GM21447 (cell line): ENCODE measurements around the gene NOL7.

Source experiments
- ATAC-seq: cut with Tn5 transposase; IDR thresholded peaks from one replicate; pipeline ENCODE4 v1.9.1; 2021; ENCODE audit not compliant: unreplicated experiment

Gene NOL7

DNA sequence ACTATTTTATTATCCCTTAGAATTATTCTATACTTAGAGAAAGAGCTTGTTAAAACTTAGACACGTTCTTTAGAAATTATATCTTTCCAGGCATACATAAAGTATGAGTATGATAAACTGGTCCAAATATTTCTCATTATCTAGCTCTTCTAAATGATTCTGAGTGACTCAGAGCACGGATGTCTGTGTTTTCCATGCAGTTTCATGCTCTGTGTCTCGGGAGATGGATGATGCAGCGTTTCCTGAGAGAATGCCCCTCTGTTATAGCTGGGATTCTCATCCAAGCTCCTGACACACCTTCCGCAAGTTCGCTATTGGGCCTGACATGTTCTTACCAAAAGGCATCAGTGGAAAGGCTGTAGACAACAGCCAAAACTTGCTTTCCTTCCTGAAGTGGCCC is 21.4 kb upstream of the NOL7 start:
- ATAC-seq = no peak

DNA sequence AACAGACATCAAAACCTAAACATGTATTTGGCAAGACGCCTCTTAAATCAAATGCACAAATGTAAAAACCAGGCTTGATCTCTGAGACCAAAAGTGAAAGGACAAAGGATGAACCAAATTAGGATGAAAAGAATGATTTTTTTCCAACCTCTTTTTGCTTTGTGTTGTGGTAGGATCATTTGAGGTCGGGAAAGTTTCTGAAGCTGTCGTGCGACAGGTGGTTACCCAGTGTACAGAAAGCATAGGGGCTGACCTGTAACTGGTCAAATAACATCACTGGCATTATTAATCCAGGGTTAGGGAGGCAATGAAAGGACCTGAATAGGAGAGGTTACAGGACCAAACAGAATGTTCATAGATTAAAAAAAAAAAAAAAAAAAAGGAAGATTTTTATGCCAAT is 18.1 kb upstream of the NOL7 start:
- ATAC-seq = no peak

DNA sequence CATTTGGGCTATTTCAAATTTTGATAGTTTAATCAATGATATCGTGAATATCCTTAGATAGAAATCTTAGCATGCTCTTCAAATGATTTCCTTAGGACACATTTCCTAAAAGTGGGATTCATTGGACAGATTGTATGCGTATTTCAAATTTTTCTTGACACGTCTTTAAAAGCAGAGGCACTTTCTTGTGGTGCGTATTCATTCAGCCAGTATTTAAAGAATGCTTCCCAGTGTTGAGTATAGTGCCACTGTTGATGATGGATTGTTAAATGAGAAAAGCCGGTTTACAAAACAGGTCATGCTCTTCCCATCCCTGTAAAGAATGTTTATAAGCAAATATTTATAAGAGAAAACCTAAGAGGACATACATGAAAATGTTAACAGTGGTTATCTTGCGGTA is 15.1 kb upstream of the NOL7 start:
- no peak for ATAC-seq

DNA sequence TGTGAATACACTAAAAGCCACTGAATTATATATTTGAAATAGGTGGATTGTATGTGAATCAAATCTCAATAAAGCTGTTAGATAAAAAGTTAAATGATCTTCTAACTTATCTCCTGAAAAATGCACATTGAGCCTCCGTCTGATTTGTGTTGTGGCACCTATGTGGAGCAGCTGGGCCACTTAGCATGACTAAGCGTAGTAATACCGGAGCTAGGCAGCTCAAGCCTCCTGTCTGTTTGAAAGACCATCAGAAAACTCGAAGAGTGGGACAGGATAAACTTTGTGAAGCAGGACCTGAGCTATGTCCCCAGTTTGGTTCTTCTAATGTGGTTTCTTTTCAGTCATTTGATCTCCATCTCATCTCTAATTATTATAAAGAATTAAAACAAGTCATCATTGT is 11.0 kb upstream of the NOL7 start:
- ATAC-seq = no peak

DNA sequence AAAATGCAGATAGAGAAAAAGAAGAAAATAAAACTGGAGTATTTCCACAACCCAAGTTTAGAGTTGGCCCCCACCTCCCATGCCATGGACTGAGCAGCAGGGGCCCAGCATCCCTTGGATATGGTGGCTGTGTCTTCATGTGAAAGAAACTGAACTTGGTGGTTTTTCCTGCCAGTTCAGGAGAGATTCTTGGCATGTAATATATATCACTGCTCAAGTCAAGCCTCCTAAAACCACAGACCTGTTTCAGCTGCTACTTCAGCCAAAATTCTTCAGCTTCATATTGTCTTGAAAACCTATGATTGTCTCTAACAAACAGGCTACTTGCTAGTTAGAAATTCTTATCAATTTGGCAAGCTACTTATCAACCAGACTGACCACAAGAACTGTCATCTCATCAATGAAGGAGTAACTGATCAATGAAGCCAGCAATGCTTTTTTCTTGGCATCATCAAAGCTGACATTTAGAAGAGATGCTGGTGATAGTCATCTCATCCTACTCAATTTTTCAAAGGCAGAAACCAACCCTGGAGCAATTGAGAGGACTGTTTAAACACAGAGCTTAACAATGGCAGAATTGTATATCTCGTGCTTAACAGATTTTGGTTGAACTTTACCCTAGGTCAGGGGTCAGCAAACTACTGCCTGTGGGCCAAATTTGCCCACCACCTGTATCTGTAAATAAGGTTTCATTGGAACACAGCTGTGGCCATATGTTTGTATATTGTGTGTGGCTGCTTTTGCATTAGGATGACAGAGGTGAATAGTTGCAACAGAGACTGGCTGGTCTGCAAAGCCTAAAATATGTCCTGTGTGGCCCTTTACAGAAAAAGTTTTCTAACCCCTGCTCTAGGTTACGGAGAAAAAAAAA is 10.4 kb upstream of the NOL7 start:
- ATAC-seq = no peak

DNA sequence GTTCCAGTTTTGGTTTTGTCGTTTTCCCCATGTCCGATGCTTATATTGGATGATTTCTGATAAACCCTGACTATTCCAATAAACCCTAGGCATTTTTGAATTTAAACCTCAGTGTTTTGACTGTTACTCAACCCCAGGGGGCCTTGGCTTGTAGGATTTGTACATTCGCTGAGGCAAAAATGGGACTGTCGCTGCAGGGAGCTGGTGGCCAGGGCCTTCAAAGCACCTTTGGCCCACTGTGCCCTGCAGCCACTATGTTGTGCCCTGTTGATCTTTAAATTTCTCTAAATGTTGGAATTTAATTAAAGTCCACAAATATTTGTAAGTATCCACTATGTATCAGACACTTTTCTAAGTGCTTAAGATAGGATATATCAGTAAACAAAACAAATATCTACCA is 9.5 kb upstream of the NOL7 start:
- ATAC-seq = no peak

DNA sequence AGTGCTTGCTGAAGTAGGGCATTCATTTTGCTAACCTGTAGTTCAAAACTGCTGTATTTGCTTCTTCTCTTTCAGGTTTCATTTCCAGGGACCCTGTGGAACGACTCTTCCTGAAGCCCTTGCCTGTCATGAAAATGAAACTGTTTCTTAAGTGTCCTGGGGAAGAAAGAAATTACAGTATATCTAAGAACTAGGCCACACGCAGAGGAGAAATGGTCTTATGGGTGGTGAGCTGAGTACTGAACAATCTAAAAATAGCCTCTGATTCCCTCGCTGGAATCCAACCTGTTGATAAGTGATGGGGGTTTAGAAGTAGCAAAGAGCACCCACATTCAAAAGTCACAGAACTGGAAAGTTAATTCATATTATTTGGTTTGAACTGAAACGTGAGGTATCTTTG is 3.4 kb upstream of the NOL7 start:
- no peak for ATAC-seq

DNA sequence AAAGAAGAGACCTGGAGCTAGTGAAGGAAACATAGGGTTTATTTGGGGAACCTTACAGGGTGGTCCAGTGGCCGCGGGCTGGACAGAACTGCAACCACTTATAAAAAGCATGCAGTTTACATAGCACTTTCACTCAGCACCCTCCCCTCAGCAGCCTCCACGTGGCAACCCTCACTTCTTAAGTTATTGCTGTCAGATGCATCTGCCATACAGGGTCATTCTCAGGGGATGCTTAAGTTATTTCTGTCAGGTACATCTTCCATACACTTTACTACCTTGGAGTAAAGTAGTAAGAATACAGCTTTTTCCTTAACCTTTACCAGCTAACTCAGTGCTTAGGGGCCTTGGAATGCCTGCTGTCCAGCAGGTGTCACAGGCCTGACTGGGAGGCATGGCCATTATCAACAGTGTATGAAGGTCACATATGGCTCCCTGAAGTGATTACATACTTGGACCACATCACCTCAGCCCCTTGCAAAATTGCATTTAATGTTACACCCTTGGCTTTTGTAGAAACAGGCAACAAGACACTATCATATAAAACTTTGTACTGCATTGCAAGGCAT is 2.0 kb upstream of the NOL7 start:
- no peak for ATAC-seq

DNA sequence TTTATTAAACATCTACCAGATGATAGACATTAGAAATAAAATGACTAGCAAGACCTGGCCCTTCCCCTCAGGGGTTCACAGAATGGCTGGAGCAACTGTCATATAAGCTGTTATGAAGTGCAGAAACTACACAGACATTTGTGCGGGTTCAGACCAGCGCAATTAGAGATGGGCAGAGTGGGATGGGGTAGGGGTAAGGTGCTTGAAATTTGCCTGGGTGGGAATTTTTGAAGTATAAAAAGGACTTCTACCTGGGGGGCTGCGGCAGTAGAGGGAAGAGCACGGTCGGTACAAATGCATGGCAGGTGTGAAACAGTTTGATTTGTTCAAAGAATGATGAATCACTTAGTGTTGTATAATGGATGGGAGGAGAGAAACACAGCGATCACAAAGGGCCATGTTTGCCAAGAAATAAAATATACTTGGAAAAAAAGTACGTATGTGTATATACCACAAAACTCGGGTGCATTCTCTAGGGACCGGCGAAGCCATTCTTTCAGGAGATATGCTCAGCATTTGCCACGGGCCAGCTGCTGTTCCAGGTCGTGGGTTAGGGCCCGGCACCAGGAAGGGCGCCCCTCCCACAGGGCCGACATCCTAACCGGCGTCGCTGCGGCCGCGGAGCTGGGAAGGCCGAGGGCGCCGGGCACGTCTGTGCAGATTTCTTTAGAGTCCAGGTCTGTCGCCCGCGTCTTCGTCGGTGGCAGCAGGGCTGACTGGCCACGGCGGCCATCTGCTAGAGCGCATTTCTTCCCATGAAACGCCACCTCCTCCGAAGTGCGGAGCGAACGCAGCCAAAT is 809 bp upstream of the NOL7 start:
- peak; percentile 16 for ATAC-seq

DNA sequence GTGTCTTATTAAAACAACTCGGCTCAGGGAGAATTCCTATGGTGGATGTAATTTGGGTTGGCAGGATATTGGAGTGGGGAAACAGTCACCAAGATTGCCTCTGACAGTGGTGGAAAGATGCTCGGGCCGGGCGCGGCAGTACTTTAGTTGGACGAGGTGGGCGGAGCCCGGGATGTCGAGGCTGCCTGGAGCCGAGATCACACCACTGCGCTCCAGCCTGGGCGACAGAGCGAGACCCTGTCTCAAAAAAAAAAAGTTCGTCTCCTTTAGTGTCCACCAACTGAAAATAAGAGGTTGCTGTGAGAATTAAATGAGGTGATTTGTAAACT is 621 bp downstream of the NOL7 start:
- ATAC-seq = no peak

DNA sequence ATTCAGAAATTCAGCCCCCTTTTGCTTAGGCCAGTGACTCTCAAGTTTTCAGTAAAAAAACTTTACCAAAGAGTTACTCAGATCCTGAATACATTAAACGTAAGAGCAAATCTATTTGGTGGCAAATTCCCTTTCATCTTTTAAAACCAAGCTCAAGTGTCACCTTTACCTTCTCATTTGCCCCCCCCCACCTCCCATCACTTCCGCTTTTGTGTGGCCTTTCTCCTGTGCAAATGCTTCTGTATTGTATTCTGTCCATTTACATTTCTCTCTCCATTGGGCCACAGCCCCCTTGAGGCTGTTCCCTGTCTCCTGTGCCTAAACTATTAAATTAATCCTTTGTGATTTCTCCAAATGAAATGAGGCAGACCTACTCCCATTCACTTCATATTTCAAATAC is 1.9 kb downstream of the NOL7 start:
- no peak for ATAC-seq

DNA sequence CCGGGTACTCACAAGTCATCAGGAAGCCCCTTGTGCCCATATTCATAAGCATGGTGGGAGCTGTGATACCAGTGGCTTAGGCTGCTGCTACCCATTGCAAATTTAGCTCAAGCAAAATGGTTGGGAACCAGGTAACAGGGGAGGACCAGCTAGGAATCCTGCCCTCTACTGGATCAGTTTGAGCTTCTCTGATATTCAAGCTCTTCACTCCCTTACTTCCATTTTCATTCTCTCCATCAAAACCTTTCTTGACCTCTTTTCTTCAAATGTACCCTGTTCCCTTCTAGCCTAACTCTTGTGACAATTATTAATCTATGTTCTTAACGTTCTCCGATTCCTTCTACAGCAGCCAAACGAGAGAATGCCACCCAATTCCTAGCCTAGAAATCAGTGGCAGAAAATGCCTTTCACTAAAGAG is 9.7 kb downstream of the NOL7 start:
- ATAC-seq = no peak

DNA sequence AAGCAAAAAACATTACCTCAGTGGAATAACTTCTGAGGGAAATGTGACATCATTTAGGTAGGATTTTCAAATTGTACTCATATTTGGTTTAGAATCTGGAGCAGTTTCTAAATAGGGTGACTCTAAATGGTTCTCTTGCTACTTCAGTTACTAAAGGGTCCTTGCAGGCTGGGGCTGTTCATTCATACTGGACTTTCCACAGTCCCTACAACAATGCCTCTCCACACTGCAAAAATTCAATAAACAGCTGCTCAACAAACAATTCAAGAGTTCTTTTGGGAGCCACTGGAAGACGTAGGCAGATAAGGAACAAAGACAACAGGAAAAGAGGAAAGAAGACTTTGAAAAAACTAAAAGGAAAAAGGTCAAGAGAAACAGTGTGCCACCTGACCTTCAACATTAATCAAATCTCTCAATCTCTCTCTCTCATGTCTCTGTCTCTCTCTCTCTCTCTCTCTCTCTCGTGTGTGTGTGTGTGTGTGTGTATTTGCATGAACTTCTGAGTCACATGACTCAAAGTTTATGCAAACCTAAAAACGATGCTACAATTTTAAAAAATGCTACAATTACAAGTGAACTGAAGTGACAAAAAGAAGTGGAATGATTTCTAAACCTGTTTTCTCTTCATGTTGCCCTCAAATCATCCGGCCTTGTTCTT is 14.5 kb downstream of the NOL7 start:
- ATAC-seq = no peak

DNA sequence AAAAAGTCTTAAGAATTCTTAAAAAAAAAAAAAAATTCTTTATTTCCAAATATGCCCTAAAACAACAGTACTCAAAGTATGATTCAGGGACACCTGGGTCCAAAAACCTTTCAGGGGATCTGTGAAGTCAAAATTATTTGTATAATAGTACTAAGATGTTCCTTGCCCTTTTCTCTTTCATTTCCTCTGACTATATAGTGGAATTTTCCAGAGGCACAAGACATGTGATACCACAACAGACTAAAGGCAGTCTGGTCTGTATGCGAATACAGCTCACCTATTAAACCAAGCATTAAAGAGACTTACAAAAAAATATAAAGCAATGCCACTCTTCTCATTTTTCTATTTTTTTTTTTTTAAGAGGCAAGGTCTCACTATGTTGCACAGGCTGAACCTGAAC is 15.4 kb downstream of the NOL7 start:
- no peak for ATAC-seq

DNA sequence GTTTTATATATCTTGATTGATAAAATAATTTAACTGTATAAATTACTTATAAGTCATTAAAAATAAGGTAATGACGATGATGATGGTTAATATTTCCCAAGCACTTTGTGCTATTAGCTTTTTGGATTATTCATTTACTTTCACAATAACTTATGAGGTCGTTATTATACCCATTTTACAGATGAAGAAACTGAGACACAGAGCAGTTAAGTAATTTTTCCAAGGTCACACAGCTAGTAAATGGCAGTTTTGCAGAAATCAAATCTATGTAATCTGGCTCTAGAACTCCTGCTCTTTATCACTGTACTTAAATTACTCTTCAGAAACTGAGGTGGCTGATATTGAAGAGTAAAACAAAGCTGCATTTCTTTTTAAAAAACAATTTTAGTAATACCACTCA is 18.2 kb downstream of the NOL7 start:
- ATAC-seq = no peak

DNA sequence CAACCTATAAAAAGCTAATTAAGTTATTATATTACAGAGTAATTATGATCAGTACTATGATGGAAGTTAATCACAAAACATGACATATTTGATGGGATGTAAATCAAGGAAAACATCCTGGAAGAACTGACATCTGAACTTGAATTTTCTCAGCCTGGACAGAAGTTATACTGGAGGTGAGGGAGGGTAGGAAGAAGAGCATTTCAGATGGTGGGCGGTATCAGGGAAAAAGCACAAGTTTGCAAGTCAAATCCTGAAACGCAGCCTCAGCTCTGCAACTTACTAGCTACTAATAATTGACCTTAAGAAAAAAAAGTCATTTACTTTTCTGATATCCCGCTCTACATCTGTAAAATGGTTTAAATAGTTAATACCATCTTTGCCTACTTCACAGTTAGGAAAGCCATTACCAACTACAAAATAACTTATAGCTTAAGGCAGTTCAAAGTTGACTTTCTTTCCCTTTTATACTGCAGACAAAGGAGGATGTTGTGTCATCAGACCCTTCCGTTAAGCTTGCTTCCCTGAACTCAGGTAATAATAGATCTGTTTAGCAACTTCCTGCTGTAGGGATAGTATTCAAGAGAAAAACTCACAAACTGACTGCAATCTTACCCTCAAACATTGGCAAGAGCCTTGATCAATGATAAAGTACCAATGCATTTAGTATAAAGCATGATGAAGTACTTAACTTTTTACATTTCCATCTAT is 21.0 kb downstream of the NOL7 start:
- ATAC-seq = no peak

DNA sequence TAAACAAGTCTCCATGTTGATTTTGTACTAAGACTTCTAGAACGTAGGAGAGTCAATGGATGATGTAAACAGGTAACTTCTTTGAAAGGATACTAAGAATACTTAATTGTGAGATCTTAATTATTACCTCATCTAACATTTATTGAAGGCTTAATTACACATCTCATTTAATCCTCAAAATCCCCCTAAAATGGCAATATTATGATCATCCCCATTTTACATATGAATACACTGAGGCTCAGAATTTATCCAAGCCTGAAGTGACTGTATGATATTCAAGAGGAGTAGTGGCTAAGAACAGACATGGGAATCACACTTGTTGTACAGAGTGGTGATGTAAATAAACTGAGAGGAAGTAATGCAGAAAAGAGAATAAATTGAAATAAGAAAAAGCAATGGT is 22.9 kb downstream of the NOL7 start:
- no peak for ATAC-seq

DNA sequence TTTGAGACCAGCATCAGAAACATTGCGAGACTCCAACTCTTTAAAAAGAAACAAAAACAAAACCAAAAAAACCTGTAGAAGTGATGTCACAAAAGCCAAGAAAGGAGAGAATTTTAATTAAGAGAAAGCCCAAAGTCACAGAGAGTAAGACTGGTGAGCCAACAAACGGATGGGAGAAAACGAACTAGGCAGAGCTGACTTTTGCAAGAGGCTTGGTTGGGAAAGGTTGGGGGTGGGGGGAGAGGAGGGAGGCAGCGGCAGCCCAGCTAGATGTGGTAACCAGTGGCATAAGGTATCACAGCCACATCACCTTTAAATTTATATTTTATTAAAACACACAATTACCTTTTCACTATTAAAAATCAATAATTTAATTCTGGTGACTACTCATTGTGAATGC is 23.5 kb downstream of the NOL7 start:
- ATAC-seq = no peak

DNA sequence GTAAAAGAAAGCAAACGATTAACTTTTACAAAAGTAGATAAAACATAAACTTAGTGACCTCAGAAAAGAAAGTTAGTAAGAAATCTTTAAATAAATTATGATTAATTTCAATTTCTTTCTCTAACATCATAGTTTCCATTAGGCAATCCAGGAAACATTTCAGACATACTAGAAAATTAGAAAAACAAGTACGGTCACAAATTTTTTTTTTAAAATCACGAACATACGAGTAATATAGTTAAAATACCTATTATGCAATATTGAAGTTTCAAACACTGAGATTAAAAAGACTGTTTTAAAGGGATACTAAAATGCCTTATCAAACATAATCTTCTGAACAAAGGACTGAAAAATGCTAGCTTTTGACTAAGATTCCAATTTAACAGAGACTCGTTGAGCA is 26.2 kb downstream of the NOL7 start:
- no peak for ATAC-seq

DNA sequence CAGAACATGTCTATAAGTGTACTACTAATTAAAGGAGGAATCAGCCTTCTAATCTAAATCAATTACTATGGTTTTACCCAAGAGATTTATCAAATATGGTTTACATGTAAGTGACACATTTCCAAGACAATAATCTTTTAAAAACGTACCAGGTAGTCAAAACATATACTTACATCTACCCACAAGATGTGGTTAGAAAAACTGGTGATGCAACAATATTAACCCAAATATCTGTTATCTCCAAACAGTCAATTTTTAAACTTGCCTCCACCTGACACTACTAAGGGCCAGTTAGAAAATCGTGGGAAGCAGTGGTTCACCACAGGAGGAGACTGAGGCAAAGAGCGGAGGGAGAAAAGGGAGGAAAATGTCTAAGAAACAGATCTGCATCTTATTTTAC is 28.0 kb downstream of the NOL7 start:
- ATAC-seq = no peak

DNA sequence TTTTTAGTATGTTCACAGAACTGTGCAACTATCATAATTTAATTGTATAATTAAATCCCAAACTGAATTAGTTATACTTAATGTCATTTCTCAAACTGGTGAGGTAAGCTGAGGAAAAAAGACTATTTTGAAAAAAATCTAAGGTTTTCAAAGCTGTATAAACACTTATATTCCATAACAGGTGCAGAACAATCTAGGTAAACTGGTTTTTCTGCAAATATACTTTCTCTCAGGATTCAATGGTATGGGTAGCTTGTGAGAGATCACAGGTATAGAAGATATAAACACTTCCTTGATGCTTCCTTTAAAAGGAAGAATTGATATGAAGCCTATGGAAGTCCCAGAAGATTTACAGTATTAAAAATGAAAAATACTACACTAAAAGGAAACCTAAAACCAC is 33.7 kb downstream of the NOL7 start:
- ATAC-seq = no peak
